Neutrophil (primary cell): ENCODE results near the gene CAPN10.

Experiments
- H3K27ac ChIP-seq: fragments of 200-600 bp; sonication (generic); 2 replicates; pipeline ENCODE4 v1.5.1; 2016; ENCODE audit warnings: mild to moderate bottlenecking, moderate library complexity
- H3K27me3 ChIP-seq: fragments of 200-600 bp; sonication (generic); 2 replicates; pipeline ENCODE4 v1.6.0; 2016; ENCODE audit warnings: mild to moderate bottlenecking
- H3K36me3 ChIP-seq: fragments of 200-600 bp; sonication (generic); 2 replicates; pipeline ENCODE4 v1.5.1; 2017
- H3K4me1 ChIP-seq, 2 experiments: fragments of 200-600 bp in 1 of 2; sonication (generic) in 1 of 2; 1 replicate in 1 of 2; 2 replicates in 1 of 2; pipeline versions ENCODE4 v1.5.1 to v1.6.1; 2013 to 2016; ENCODE audit warnings: low read depth in 1 of 2, low read length in 1 of 2, mild to moderate bottlenecking in 1 of 2, moderate library complexity in 1 of 2; ENCODE audit not compliant: control insufficient read depth in 1 of 2, insufficient read depth in 1 of 2
- H3K4me3 ChIP-seq, 2 experiments: fragments of 200-600 bp in 1 of 2; sonication (generic) in 1 of 2; 1 replicate in 1 of 2; 2 replicates in 1 of 2; pipeline ENCODE4 v1.5.1; 2013 to 2016; ENCODE audit warnings: low read depth in 1 of 2, low read length in 1 of 2, mild to moderate bottlenecking in 1 of 2, moderate library complexity in 1 of 2
- H3K9me3 ChIP-seq: fragments of 200-600 bp; sonication (generic); 2 replicates; pipeline ENCODE4 v1.5.1; 2016
- CTCF ChIP-seq: fragments of 200-600 bp; sonication (generic); IDR thresholded peaks from 2 replicates; pipeline ENCODE4 v1.5.1; 2016; ENCODE audit warnings: antibody characterized with exemption

CAPN10 gene

GRCh38 chr2:240578488-240578887 is 8.0 kb upstream of the CAPN10 start:
- H3K27ac ChIP-seq: peak overlapping the region; percentile 86
- peaks cover 56% of the 10 kb centered on the region for H3K36me3 ChIP-seq
- no peak overlapping the region for H3K4me3 ChIP-seq
- H3K9me3 ChIP-seq: no peaks in the 10 kb centered on the region
- TF ChIP-seq CTCF: no peak
- no peaks in the 10 kb centered on the region for H3K27me3 ChIP-seq
- peaks cover 32 to 36% of the 10 kb centered on the region in 2 experiments for H3K4me1 ChIP-seq

GRCh38 chr2:240579071-240579762 is 7.3 kb upstream of the CAPN10 start:
- Histone ChIP-seq H3K36me3 (peaks cover 49% of the 10 kb centered on the region), H3K27ac (peak overlapping the region; percentile 86), H3K4me3 (peak overlapping the region; percentile 33 to 43), H3K9me3 (no peaks in the 10 kb centered on the region), H3K27me3 (no peaks in the 10 kb centered on the region), H3K4me1 (peaks cover 32 to 36% of the 10 kb centered on the region in 2 experiments)
- no peak for TF ChIP-seq CTCF

- Histone ChIP-seq H3K27me3 (no peaks in the 10 kb centered on the region), H3K4me3 (peak overlapping the region; percentile 33 to 43), H3K4me1 (peaks cover 36 to 43% of the 10 kb centered on the region in 2 experiments), H3K9me3 (no peaks in the 10 kb centered on the region), H3K36me3 (peaks cover 41% of the 10 kb centered on the region), H3K27ac (peak overlapping the region; percentile 86)
- peak; percentile 85 for TF ChIP-seq CTCF
These were observed 6.5 kb upstream of the CAPN10 start for GRCh38 chr2:240579771-240580614.

GRCh38 chr2:240581811-240582210 is 4.7 kb upstream of the CAPN10 start:
- no peak for TF ChIP-seq CTCF
- no peaks in the 10 kb centered on the region for H3K9me3 ChIP-seq

DNA sequence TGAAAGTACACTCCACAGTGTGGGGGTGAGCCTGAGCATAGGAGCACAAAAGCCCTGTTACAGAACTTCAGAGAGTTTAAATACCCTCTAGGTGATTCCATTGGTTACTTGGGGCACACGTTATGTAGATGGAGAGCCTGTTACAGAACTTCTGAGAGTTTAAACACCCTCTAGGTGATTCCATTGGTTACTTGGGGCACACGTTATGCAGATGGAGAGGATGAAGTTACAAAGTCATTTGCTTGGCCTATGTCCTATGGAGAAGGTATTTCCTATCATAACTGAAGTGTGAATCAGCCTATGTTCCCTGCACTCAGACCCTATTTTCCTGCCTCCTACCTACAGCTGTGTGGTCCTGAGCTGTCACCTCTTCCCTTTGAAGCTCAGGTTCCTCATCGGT is 3.8 kb upstream of the CAPN10 start:
- H3K27me3 ChIP-seq: no peaks in the 10 kb centered on the region
- peaks cover 57 to 64% of the 10 kb centered on the region in 2 experiments for H3K4me1 ChIP-seq
- no peaks in the 10 kb centered on the region for H3K9me3 ChIP-seq
- H3K4me3 ChIP-seq: no peak overlapping the region
- peaks cover 13% of the 10 kb centered on the region for H3K36me3 ChIP-seq
- no peak overlapping the region for H3K27ac ChIP-seq
- TF ChIP-seq CTCF: no peak

More at GRCh38 chr2:240581811-240582210, 4.7 kb upstream of the CAPN10 start:
- peaks cover 48 to 55% of the 10 kb centered on the region in 2 experiments for H3K4me1 ChIP-seq
- no peaks in the 10 kb centered on the region for H3K27me3 ChIP-seq
- peaks cover 23% of the 10 kb centered on the region for H3K36me3 ChIP-seq
- H3K4me3 ChIP-seq: no peak overlapping the region
- no peak overlapping the region for H3K27ac ChIP-seq
